Kidney (tissue), 14 donors: ENCODE results near the gene GABBR2. TPM values are rescaled to one million over a fixed set of nuclear protein-coding genes. Genes with fewer than 3 reads are reported as not detected.

Experiments
- DNase-seq, 5 donors: peaks; one replicate each; pipeline ENCODE4 v3.0.0-alpha.2; 2013 to 2020
- FAIRE-seq: peaks from 2 replicates; lab custom pipeline; 2012; peaks lifted over from hg19 to GRCh38; lab: Jason Lieb, UNC
- H3K27ac ChIP-seq, 2 donors: one replicate each; pipeline ENCODE4 v1.7.0; 2013; ENCODE audit warnings: low read depth in 2 of 2, low read length in 2 of 2, inconsistent platforms in 1 of 2
- H3K27me3 ChIP-seq: one replicate; pipeline ENCODE4 v1.7.1; 2013; ENCODE audit warnings: low read length, inconsistent platforms; ENCODE audit not compliant: control insufficient read depth, insufficient read depth
- H3K36me3 ChIP-seq, 3 donors: one replicate each; pipeline versions ENCODE4 v1.7.0 to v1.7.1; 2013; ENCODE audit warnings: low read length in 3 of 3, control low read depth in 1 of 3, inconsistent platforms in 1 of 3; ENCODE audit not compliant: insufficient read depth in 3 of 3, control insufficient read depth in 2 of 3
- H3K4me1 ChIP-seq, 3 donors: one replicate each; pipeline versions ENCODE4 v1.7.0 to v1.7.1; 2013; ENCODE audit warnings: low read length in 3 of 3, inconsistent platforms in 1 of 3, low read depth in 1 of 3; ENCODE audit not compliant: control insufficient read depth in 2 of 3, insufficient read depth in 2 of 3
- H3K4me3 ChIP-seq, 3 donors: one replicate each; pipeline versions ENCODE4 v1.7.0 to v1.8.1; 2013; ENCODE audit warnings: low read length in 3 of 3, control low read depth in 1 of 3, inconsistent platforms in 1 of 3
- H3K9ac ChIP-seq, 3 donors: one replicate each; pipeline versions ENCODE4 v1.7.0 to v1.7.1; 2013; ENCODE audit warnings: low read length in 3 of 3, control low read depth in 1 of 3, inconsistent platforms in 1 of 3
- H3K9me3 ChIP-seq, 3 donors: one replicate each; pipeline versions ENCODE4 v1.7.0 to v1.7.1; 2013; ENCODE audit warnings: low read length in 3 of 3, control low read depth in 1 of 3, inconsistent platforms in 1 of 3; ENCODE audit not compliant: control insufficient read depth in 2 of 3, insufficient read depth in 1 of 3
- CTCF ChIP-seq: IDR thresholded peaks from 3 replicates; pipeline ENCODE4 v1.5.1; 2012; ENCODE audit warnings: mild to moderate bottlenecking, moderate library complexity, borderline replicate concordance; ENCODE audit not compliant: insufficient read depth; ENCODE audit errors: extremely low read depth
- intact Hi-C: fragments of 100-400 bp; cut with DNase I; formaldehyde crosslinking; loops from one replicate; pipeline ENCODE4 v1.11.1; 2022
- polyA plus RNA-seq: library from polyadenylated mRNA; stranded (reverse); fragments of 350-450 nt; fragmentation: Illumina TruSeq; extraction: RNeasy Lipid Tissue Mini Kit (QIAGEN cat#74804); gene quantifications from one replicate; pipeline ENCODE4 v1.2.3, GENCODE V29; 2014; ENCODE audit warnings: low read depth, low replicate concordance; ENCODE audit not compliant: insufficient read depth
- total RNA-seq: library from RNA; stranded (reverse); fragmentation: NEBNext Ultra II Directional; extraction: Animal tissue kit (Norgen Biotek cat#: 25700); gene quantifications from one replicate; pipeline ENCODE4 v1.2.1, GENCODE V29; 2021
- donor health status: control.
- donor health status: control.
- donor health status: control.
- donor health status: control.
- donor health status: control.
- donor health status: DM: yes; HTN: yes; CAD: no.
- donor health status: Normal renal cell carcinoma (clear cell type).

GABBR2 gene
- total and polyA plus RNA-seq, 2 donors from 2014 or later: 0.06 TPM; not detected in 1

- intact Hi-C loops: no loop called here
- Histone ChIP-seq H3K9me3 (peaks cover 0 to 3% (median 0%) of the 10 kb centered on the region in 3 donors), H3K36me3 (no peaks in the 10 kb centered on the region), H3K4me1 (no peaks in the 10 kb centered on the region), H3K27ac (no peak overlapping the region), H3K9ac (no peak overlapping the region), H3K4me3 (no peak overlapping the region), H3K27me3 (no peaks in the 10 kb centered on the region)
- TF ChIP-seq CTCF: no peak
- DNase-seq: no peak
- no peak for FAIRE-seq
These were observed 11.7 kb upstream of the GABBR2 start for GRCh38 chr9:98720402-98720801.

GRCh38 chr9:98719055-98719454 lies 10.3 kb upstream of the GABBR2 start:
- no peak overlapping the region for H3K4me3 ChIP-seq
- no peaks in the 10 kb centered on the region for H3K36me3 ChIP-seq
- H3K27me3 ChIP-seq: no peaks in the 10 kb centered on the region
- FAIRE-seq: no peak
- H3K27ac ChIP-seq: no peak overlapping the region
- DNase-seq: no peak
- TF ChIP-seq CTCF: no peak
- intact Hi-C loops: no loop called here
- H3K9me3 ChIP-seq: peaks cover 0 to 3% (median 0%) of the 10 kb centered on the region in 3 donors
- no peak overlapping the region for H3K9ac ChIP-seq
- no peaks in the 10 kb centered on the region for H3K4me1 ChIP-seq

GRCh38 chr9:98714833-98715232 lies 6.1 kb upstream of the GABBR2 start:
- FAIRE-seq (no peak), DNase-seq (no peak)
- intact Hi-C loops: no loop called here
- Histone ChIP-seq H3K4me3 (no peak overlapping the region), H3K27me3 (peaks cover 9% of the 10 kb centered on the region), H3K27ac (no peak overlapping the region), H3K4me1 (no peaks in the 10 kb centered on the region), H3K9ac (no peak overlapping the region), H3K36me3 (no peaks in the 10 kb centered on the region), H3K9me3 (no peaks in the 10 kb centered on the region)
- no peak for TF ChIP-seq CTCF

- H3K9ac ChIP-seq: no peak overlapping the region
- H3K4me1 ChIP-seq: no peaks in the 10 kb centered on the region
- TF ChIP-seq CTCF: no peak
- no peaks in the 10 kb centered on the region for H3K36me3 ChIP-seq
- DNase-seq (no peak), FAIRE-seq (no peak)
- H3K27me3 ChIP-seq: peaks cover 9% of the 10 kb centered on the region
- H3K9me3 ChIP-seq: no peaks in the 10 kb centered on the region
- no peak overlapping the region for H3K4me3 ChIP-seq
- intact Hi-C loops: no loop called here
- H3K27ac ChIP-seq: no peak overlapping the region
These were observed 4.3 kb upstream of the GABBR2 start for GRCh38 chr9:98712987-98713386.
